Activated CD8-positive, alpha-beta memory T cell treated with anti-CD3 and anti-CD28 coated beads for 24 hours (primary cell): Measurements from ENCODE around the gene ATG7.
"Not testable (repeated sequence)": the region's sequence is repeated elsewhere in the genome, so short reads cannot be mapped to it uniquely, and the experiment has no call there.

Experiments used
- DNase-seq: peaks from one replicate; pipeline ENCODE4 v3.0.0-alpha.2; 2020

The ATG7 gene

GRCh38 chr3:11437506-11437905 is 165.3 kb downstream of the ATG7 start:
- no peak for DNase-seq

- DNase-seq: no peak
Measured at GRCh38 chr3:11438646-11439045, 166.4 kb downstream of the ATG7 start.

GRCh38 chr3:11441346-11441745 is 169.1 kb downstream of the ATG7 start:
- not testable (repeated sequence) for DNase-seq

- no peak for DNase-seq
Measured at GRCh38 chr3:11444404-11444803, 172.2 kb downstream of the ATG7 start.

GRCh38 chr3:11445193-11445592 is 173.0 kb downstream of the ATG7 start:
- not testable (repeated sequence) for DNase-seq

GRCh38 chr3:11445883-11446282 is 173.7 kb downstream of the ATG7 start:
- DNase-seq: no peak

- no peak for DNase-seq
Measured at GRCh38 chr3:11447584-11448200, 175.5 kb downstream of the ATG7 start.

- DNase-seq: no peak
Measured at GRCh38 chr3:11450015-11450414, 177.8 kb downstream of the ATG7 start.

GRCh38 chr3:11452312-11452711 is 180.1 kb downstream of the ATG7 start:
- DNase-seq: no peak

GRCh38 chr3:11452885-11453847 is 181.0 kb downstream of the ATG7 start:
- DNase-seq: no peak

- no peak for DNase-seq
Measured at GRCh38 chr3:11455956-11456355, 183.8 kb downstream of the ATG7 start.

- DNase-seq: no peak
Measured at GRCh38 chr3:11457135-11457534, 184.9 kb downstream of the ATG7 start.

GRCh38 chr3:11459186-11459824 is 187.1 kb downstream of the ATG7 start:
- DNase-seq: no peak

GRCh38 chr3:11461226-11461625 is 189.0 kb downstream of the ATG7 start:
- no peak for DNase-seq

- DNase-seq: not testable (repeated sequence)
Measured at GRCh38 chr3:11462673-11463072, 190.5 kb downstream of the ATG7 start.

GRCh38 chr3:11463591-11463990 is 191.4 kb downstream of the ATG7 start:
- no peak for DNase-seq

GRCh38 chr3:11464356-11464755 is 192.2 kb downstream of the ATG7 start:
- no peak for DNase-seq

- DNase-seq: no peak
Measured at GRCh38 chr3:11465744-11466616, 193.8 kb downstream of the ATG7 start.

- no peak for DNase-seq
Measured at GRCh38 chr3:11467875-11468274, 195.7 kb downstream of the ATG7 start.

- DNase-seq: no peak
Measured at GRCh38 chr3:11470031-11470853, 198.0 kb downstream of the ATG7 start.

GRCh38 chr3:11475324-11475723 is 203.1 kb downstream of the ATG7 start:
- DNase-seq: no peak

GRCh38 chr3:11476735-11477144 is 204.5 kb downstream of the ATG7 start:
- DNase-seq: no peak
